OCI-LY3 (cell line): ENCODE results near the gene DNAH1.

Source experiments
- EZH2phosphoT487 ChIP-seq: fragments of 200-600 bp; shearing (Covaris generic); IDR thresholded peaks from 2 replicates; pipeline ENCODE4 v1.6.1; 2018; ENCODE audit warnings: antibody characterized with exemption, mixed run types, low read depth
- TF ChIP-seq, protein P1 (sequence below): fragments of 200-600, 300-600 bp; sonication (generic); IDR thresholded peaks from 2 replicates; pipeline ENCODE4 v1.5.1; 2014; ENCODE audit warnings: antibody characterized with exemption, low read length, low read depth

DNA sequence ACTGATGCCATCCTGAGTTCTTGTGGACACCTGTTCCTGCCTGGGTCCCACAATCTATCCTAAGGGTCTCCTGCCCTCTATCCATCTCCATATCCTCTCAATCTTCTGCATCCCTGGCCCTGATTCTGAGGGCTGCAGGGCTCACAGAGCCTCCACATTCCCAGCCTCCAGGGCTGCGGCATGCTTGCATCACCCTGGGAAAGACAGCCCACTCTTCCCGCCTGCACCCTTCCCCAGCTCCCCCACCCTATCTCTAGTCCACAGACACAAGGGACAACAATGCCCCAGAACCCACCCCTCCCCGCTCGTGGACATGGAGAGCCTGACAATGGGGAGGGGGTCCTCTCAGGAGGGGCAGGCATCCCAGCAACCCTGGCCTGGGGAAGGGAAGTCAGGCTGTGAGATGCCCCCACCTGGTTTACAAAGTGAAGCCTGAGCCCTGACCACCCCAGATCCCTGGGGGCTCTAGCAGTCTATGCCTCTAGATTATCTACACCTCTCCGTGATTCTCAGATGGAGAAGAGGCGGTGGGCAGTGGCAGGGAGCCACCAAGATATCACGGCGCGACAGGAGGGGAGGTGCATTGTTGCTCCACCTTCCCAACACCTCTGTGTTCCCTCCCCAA is 118.5 kb downstream of the DNAH1 start:
- TF ChIP-seq, protein P1, sequence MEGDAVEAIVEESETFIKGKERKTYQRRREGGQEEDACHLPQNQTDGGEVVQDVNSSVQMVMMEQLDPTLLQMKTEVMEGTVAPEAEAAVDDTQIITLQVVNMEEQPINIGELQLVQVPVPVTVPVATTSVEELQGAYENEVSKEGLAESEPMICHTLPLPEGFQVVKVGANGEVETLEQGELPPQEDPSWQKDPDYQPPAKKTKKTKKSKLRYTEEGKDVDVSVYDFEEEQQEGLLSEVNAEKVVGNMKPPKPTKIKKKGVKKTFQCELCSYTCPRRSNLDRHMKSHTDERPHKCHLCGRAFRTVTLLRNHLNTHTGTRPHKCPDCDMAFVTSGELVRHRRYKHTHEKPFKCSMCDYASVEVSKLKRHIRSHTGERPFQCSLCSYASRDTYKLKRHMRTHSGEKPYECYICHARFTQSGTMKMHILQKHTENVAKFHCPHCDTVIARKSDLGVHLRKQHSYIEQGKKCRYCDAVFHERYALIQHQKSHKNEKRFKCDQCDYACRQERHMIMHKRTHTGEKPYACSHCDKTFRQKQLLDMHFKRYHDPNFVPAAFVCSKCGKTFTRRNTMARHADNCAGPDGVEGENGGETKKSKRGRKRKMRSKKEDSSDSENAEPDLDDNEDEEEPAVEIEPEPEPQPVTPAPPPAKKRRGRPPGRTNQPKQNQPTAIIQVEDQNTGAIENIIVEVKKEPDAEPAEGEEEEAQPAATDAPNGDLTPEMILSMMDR: no peak
- no peak for TF ChIP-seq EZH2phosphoT487
